ENCODE results near the gene PAOX. TPM values are rescaled to one million over a fixed set of nuclear protein-coding genes. Genes with fewer than 3 reads are reported as not detected.
A peak's percentile ranks its signal among the peaks of the same experiment; 100 is the strongest.

PAOX gene
- total and polyA plus RNA-seq, 2 of the 13 experiments (the other 11 are each of a cell fraction or from before 2014, with no cell fraction given): 0.49 to 0.77 TPM

DNA sequence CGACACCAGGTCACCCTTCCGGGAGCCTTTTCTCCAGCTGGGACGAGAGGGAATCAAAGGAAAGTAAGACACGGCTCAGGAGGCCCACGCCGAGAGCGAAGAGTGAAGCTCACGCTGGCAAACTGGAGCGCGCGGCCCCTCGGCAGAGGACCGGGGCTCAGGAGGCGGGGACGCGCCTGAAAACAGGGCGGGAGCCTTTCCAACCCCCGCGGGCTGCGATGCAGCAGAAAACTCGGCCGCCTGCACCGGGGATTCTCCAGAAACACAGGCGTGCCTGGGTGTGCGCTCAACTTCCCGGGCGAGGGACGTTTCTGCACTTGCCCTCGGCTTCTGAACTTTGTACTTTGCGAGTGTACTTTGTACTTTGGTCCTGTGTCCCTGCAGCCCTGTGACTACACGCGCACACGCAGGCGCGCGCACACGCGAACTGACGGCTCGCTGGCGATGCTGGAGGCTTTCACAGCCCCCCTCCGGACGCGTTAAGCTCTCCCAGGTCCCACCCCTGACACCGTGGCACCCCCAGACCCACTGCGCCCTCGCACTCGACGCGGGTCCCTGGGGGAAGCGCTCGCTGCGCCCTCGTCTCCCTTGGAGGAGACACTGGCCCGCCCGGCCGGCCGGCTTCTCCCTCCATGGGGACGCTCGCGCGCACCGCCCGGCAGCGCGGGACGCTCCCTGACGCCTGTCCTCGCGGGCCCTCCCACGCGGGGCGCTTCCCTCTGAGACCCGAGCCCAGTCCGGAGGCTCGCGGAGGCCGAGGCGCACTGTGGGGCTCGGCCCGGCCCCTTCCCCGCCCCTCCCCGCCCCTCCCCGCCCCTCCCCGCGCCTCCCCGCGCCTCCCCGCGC is 588 bp upstream of the PAOX start (continued):
- TF ChIP-seq, protein P1, sequence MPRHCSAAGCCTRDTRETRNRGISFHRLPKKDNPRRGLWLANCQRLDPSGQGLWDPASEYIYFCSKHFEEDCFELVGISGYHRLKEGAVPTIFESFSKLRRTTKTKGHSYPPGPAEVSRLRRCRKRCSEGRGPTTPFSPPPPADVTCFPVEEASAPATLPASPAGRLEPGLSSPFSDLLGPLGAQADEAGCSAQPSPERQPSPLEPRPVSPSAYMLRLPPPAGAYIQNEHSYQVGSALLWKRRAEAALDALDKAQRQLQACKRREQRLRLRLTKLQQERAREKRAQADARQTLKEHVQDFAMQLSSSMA (CRISPR knock-in tag; IDR thresholded peaks at IDR 0.05): no peak
- TF ChIP-seq CBFB (CRISPR knock-in tag; IDR thresholded peaks at IDR 0.05) (no peak), RARA (CRISPR knock-in tag; IDR thresholded peaks at IDR 0.05) (peak; percentile 58), ZNF605 (CRISPR knock-in tag; IDR thresholded peaks at IDR 0.05) (peak; percentile 52; the same call in 1 of the 2 replicates), GABPA (IDR thresholded peaks at IDR 0.05; ENCODE audit: low read depth, low read length) (no peak), GABPA (CRISPR knock-in tag; IDR thresholded peaks at IDR 0.05; ENCODE audit: low read depth) (0 out of 2 replicates have a peak, but pooled peaks have one; percentile 12), ZNF33B (CRISPR knock-in tag; IDR thresholded peaks at IDR 0.05) (0 out of 2 replicates have a peak, but pooled peaks have one; percentile 68), MED13 (CRISPR knock-in tag; IDR thresholded peaks at IDR 0.05) (no peak), HES4 (CRISPR knock-in tag; IDR thresholded peaks at IDR 0.05; ENCODE audit: borderline replicate concordance) (0 out of 2 replicates have a peak, but pooled peaks have one; percentile 56), ZNF644 (CRISPR knock-in tag; IDR thresholded peaks at IDR 0.05; ENCODE audit: low read depth) (no peak), ZNF543 (CRISPR knock-in tag; IDR thresholded peaks at IDR 0.05) (no peak), NFYB (CRISPR knock-in tag; IDR thresholded peaks at IDR 0.05) (no peak), TEAD3 (CRISPR knock-in tag; optimal IDR thresholded peaks at IDR 0.05; ENCODE audit: borderline replicate concordance) (peak; percentile 38), ZFP82 (CRISPR knock-in tag; IDR thresholded peaks at IDR 0.05; ENCODE audit: borderline replicate concordance) (0 out of 2 replicates have a peak, but pooled peaks have one; percentile 48), NR1H2 (CRISPR knock-in tag; IDR thresholded peaks at IDR 0.05; ENCODE audit: borderline replicate concordance, low read depth) (peak; percentile 82; the same call in 1 of the 2 replicates), HCFC1 (IDR thresholded peaks at IDR 0.05; ENCODE audit: low read depth, low read length) (no peak), YEATS2 (CRISPR knock-in tag; IDR thresholded peaks at IDR 0.05; ENCODE audit: borderline replicate concordance) (0 out of 2 replicates have a peak, but pooled peaks have one; percentile 22)
- TF ChIP-seq, protein P2, sequence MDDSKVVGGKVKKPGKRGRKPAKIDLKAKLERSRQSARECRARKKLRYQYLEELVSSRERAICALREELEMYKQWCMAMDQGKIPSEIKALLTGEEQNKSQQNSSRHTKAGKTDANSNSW (CRISPR knock-in tag; IDR thresholded peaks at IDR 0.05; ENCODE audit: borderline replicate concordance): peak; percentile 26; the same call in 1 of the 2 replicates
- TF ChIP-seq, protein P3, sequence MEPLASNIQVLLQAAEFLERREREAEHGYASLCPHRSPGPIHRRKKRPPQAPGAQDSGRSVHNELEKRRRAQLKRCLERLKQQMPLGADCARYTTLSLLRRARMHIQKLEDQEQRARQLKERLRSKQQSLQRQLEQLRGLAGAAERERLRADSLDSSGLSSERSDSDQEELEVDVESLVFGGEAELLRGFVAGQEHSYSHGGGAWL (CRISPR knock-in tag; IDR thresholded peaks at IDR 0.05): peak; percentile 18; the same call in 1 of the 2 replicates
- TF ChIP-seq, protein P4, sequence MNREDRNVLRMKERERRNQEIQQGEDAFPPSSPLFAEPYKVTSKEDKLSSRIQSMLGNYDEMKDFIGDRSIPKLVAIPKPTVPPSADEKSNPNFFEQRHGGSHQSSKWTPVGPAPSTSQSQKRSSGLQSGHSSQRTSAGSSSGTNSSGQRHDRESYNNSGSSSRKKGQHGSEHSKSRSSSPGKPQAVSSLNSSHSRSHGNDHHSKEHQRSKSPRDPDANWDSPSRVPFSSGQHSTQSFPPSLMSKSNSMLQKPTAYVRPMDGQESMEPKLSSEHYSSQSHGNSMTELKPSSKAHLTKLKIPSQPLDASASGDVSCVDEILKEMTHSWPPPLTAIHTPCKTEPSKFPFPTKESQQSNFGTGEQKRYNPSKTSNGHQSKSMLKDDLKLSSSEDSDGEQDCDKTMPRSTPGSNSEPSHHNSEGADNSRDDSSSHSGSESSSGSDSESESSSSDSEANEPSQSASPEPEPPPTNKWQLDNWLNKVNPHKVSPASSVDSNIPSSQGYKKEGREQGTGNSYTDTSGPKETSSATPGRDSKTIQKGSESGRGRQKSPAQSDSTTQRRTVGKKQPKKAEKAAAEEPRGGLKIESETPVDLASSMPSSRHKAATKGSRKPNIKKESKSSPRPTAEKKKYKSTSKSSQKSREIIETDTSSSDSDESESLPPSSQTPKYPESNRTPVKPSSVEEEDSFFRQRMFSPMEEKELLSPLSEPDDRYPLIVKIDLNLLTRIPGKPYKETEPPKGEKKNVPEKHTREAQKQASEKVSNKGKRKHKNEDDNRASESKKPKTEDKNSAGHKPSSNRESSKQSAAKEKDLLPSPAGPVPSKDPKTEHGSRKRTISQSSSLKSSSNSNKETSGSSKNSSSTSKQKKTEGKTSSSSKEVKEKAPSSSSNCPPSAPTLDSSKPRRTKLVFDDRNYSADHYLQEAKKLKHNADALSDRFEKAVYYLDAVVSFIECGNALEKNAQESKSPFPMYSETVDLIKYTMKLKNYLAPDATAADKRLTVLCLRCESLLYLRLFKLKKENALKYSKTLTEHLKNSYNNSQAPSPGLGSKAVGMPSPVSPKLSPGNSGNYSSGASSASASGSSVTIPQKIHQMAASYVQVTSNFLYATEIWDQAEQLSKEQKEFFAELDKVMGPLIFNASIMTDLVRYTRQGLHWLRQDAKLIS (CRISPR knock-in tag; IDR thresholded peaks at IDR 0.05): no peak
- TF ChIP-seq, protein P5, sequence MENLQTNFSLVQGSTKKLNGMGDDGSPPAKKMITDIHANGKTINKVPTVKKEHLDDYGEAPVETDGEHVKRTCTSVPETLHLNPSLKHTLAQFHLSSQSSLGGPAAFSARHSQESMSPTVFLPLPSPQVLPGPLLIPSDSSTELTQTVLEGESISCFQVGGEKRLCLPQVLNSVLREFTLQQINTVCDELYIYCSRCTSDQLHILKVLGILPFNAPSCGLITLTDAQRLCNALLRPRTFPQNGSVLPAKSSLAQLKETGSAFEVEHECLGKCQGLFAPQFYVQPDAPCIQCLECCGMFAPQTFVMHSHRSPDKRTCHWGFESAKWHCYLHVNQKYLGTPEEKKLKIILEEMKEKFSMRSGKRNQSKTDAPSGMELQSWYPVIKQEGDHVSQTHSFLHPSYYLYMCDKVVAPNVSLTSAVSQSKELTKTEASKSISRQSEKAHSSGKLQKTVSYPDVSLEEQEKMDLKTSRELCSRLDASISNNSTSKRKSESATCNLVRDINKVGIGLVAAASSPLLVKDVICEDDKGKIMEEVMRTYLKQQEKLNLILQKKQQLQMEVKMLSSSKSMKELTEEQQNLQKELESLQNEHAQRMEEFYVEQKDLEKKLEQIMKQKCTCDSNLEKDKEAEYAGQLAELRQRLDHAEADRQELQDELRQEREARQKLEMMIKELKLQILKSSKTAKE (CRISPR knock-in tag; IDR thresholded peaks at IDR 0.05; ENCODE audit: borderline replicate concordance): no peak

All from HepG2 (cell line).